HuH-7.5 (cell line): ENCODE measurements around the gene FXYD6.

Source experiments
- DNase-seq: peaks from one replicate; pipeline ENCODE4 v3.0.0; 2011; ENCODE audit warnings: low spot score

The FXYD6 gene

GRCh38 chr11:117828611-117829368, 47.7 kb downstream of the FXYD6 start:
- no peak for DNase-seq

DNA sequence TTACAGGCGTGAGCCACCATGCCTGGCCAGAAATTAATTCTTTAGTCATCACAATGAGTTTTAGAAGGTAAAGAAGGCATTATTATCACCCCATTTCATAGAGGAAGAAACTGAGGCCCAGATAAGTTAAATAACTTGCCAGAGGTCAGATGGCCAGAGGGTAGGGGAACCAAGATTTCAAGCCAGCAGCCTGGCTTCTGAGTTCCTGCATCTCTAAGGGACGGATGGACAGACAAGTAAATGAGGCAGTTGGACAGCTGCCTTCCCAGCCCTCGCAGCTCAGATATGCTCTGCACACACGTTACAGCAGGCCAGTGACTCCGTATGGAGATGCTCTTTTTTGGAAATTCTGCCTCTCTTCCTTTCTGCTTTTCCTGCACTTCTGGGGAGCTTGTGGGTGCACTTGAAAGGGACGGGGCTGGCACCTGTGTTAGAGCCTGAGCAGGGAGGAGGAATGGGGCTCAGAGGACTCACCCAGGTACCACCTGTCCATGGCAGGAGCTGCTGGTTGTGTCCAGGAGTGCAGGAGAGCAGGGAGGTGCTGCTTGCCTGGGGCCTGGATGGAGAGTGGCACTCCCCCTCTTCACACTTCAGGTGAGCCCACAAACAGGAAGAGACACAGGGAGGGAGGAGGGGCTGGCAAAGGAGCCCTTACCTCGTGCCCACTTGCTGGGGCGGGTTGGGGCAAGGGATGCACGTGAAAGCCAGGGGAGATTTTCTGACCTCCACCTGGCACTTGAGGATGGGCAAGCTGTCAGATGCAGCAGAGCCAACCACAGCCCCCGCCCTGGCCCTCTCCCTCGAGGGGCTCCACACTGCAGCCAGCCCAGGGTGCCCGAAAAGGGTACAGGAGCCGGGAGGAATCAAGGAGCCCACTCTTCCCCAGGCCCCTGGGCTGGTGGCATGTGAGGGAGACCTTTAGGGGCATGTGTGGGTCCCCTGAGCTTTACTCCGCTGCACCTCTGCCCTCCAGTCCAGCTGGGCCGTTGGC, 48.6 kb downstream of the FXYD6 start:
- DNase-seq = no peak

GRCh38 chr11:117826832-117827231, 49.6 kb downstream of the FXYD6 start:
- DNase-seq = no peak

DNA sequence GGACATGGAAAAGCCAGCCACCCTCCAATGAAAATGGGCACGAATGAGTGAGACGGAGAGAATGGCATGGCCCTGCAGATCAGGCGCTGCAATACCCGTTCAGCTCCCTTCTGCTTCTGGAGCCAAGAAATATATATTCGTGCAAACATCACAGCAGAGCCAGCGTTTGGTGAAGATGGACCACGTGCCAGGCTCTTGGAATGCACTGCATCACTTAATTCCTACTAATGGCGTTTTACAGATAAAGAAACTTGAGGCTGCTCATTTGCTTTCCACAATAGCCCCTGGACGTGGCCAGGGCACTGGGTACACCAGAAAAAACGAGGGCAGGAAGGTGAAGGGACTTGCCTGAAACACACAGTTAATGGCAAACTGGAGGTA, 50.3 kb downstream of the FXYD6 start:
- DNase-seq = no peak

GRCh38 chr11:117825538-117826189, 50.8 kb downstream of the FXYD6 start:
- no peak for DNase-seq

GRCh38 chr11:117824571-117825537, 51.6 kb downstream of the FXYD6 start, which contains the start of gene FXYD2:
FXYD2 (minus strand) TSS chr11:117824744; CDS start chr11:117824678, 66 bp downstream.
- no peak for DNase-seq

GRCh38 chr11:117823946-117824420, 52.5 kb downstream of the FXYD6 start:
- no peak for DNase-seq

DNA sequence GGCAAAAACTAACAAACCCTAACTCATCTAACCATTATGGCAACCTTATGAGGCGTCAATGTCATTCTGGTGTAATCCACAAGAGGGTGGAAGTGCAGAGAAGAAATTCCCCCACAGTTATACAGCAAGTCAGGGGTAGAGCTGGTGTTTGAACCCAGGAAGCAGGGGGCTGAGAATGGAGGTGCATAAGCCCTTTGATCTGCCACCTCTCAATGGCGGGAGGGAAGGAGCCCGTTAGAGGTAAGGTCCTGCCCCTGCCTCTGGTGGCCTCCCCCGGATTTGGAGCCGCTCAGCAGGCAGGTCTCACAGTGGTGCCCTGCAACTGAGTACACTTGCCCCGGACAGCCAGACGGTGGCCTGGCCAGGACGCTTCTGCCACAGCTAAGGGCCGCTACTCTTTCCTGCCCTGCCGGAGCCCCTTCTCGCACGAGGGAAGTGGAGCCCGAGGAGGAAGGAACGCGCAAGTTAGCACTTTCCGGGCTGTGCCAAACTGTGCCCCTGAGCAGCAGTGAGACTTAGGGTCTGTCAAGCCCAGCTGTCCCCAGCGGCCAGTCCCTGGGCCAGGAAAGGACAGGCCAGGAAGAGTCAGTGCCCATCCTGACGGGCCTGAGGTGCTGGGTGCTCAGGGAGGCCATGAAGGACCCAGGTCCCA, 53.0 kb downstream of the FXYD6 start:
- DNase-seq = no peak

GRCh38 chr11:117822074-117823033, 54.1 kb downstream of the FXYD6 start:
- no peak for DNase-seq

DNA sequence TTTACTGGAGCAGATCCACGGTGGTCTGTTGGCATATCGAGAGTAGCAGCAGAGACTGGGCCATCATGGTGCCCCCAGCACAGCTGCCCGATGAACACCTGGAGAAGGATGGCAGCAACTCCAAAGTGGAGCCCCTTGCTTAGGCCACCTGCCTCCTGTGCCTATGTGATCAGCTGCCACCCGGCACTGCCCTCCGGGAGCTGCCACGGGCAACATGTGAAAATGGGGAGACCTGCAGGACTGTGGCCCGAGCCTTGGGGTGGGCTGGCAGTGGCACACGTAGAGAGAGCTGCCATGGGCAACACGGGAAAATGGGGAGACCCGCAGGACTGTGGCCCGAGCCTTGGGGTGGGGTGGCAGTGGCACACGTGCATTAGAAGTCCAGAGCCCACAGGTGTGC, 55.0 kb downstream of the FXYD6 start:
- no peak for DNase-seq

GRCh38 chr11:117820516-117820915, 55.9 kb downstream of the FXYD6 start:
- no peak for DNase-seq

DNA sequence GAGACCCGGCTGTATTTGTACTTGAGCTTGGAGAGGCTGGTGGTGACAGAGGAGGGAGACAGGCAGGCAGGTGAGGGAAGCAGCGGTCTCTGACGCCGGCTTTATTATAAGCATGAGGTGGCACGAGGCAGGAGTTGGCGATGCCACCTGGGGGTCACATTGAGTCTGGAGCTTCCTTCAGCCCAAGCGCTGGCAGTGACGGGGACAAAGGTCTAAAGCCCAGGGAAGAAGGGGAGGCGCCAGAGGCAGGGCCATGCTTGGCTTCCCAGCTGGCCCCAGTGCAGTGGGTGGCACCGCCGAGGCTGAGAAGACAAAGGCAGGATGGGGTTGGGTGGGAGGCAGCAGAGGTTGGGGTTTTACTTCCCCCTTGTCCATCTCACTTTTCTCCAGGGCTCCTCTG, 56.4 kb downstream of the FXYD6 start:
- no peak for DNase-seq

DNA sequence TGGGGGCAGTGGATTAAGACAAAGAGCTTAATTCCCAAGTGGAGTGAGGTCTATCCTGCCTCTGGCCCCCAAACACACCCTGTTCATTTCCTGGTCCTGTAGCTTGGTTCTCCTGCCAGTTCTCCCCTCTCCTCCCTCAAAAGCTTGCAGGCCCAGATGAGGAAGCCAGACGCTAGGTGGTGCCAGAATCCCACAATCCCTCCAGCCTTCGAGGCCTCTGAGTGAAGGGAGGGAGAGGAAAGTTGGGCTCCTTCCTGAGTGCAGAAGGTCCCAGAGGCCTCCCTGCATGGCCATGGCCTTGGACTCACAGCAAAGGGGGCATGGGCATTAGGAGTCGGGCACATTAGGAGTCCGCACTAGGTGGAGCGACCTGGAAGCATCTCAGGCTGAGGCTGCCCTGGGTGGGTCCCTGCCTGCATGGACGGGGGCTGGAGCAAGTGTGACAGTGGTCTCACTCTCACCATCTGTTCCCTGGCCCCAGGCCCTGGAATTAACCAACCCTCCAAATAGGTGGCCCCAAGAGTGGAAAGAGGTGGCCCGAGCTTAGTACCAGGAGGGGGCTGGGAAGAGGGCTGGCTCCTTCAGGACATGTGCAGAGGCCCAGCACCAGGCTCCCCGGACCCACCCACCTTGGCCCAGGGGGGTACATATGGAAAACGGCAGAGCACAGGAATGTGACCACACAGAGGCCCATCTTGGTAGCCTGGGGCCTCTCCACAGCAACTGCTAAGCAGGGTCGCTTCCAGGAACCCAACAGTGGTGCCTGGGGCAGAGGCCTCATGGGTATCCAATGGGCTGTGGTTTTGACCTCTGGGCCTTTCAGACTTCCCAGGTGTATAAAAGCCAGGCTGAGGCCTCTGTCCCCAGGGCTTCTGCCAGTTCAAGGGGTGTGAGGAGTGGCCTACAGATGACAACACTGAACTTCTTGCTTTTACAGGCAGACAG, 57.1 kb downstream of the FXYD6 start:
- DNase-seq = peak; percentile 75

GRCh38 chr11:117818041-117818873, 58.2 kb downstream of the FXYD6 start:
- DNase-seq = no peak

GRCh38 chr11:117817368-117818040, 59.0 kb downstream of the FXYD6 start:
- peak; percentile 64 for DNase-seq

DNA sequence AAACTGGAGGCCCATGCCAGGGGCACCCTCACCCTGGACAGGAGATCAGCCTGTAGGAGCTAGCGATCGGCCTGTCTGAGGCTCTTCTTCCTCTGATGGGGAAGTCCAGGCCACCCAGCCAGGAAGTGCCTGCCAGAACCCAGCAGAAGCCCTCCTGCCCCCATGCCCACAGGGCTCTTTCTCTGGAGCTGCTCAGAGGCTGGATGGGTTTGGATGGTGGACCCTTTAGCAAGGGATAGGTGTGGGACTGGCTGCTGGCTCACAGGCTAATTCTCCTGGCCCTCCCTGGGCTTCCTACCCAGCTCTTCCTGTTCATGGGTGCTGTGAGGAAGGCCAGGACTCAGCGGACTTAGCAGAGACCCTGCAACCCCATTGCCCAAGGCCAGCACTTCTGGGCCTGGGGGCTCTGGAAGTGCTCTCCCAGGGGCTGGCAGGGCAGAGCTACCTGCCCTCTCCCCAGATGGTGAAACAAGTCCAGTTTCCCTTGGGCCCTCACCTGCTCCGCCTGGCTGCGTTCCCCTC, 59.6 kb downstream of the FXYD6 start:
- DNase-seq = no peak
